Effector memory CD4-positive, alpha-beta T cell (primary cell): ENCODE data around the gene HCFC1.
A peak's percentile ranks its signal among the peaks of the same experiment; 100 is the strongest.

Experiments used
- DNase-seq, 3 donors: peaks; one replicate each; pipeline ENCODE4 v3.0.0-alpha.2; 2020
- H3K27ac ChIP-seq: 2 replicates; pipeline ENCODE4 v1.7.0; 2013; ENCODE audit warnings: mild to moderate bottlenecking, low read length, moderate library complexity; ENCODE audit not compliant: insufficient read depth, poor library complexity, severe bottlenecking
- H3K27me3 ChIP-seq: replicated peaks from 2 replicates; pipeline ENCODE4 v1.7.0; 2013; ENCODE audit warnings: mild to moderate bottlenecking, low read length; ENCODE audit not compliant: insufficient read depth, control insufficient read depth, poor library complexity, severe bottlenecking
- H3K36me3 ChIP-seq: 2 replicates; pipeline ENCODE4 v1.7.0; 2013; ENCODE audit warnings: mild to moderate bottlenecking, low read length, moderate library complexity; ENCODE audit not compliant: control insufficient read depth, insufficient read depth
- H3K4me1 ChIP-seq: 2 replicates; pipeline ENCODE4 v1.7.0; 2013; ENCODE audit warnings: low read length, mild to moderate bottlenecking; ENCODE audit not compliant: control insufficient read depth, insufficient read depth, poor library complexity, severe bottlenecking
- H3K4me3 ChIP-seq: 2 replicates; pipeline ENCODE4 v1.7.0; 2013; ENCODE audit warnings: low read length, low read depth, mild to moderate bottlenecking; ENCODE audit not compliant: insufficient read depth, poor library complexity, severe bottlenecking
- H3K9me3 ChIP-seq: 2 replicates; pipeline ENCODE4 v1.7.0; 2013; ENCODE audit warnings: mild to moderate bottlenecking, low read length, moderate library complexity; ENCODE audit not compliant: control insufficient read depth

The HCFC1 gene

DNA sequence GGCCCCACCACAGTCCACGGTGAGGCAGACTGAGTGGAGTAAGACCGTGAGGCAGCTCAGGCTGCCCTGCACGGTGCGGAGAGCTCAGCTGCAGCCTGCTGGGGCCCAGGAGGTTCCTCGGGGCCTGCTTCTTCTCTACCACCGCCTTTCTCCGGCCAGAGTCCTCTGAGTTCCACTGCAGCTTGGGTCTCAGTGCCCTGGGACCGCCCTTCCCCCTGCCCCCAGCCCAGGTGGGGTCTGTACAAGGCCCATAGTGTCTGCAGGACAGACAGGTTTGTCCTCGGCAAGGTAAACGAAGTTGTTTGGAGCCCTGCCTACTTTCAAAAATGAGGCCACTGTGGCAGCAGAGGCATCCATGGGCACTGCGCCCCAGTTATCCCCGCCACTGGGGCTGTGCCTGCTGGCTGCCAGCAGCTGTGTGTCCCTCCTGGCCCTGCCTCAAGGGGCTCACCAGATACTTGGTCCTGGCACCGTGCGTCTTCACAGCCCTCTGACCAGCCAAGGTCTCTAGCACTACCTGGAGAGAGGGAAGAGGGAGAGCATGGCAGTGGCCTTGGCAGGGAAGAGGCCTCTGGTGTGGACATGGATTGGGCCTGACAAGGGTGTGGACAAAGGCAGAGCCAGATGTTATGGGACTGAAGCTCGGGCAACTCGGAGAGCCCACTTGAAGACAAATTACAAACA lies 44.1 kb upstream of the HCFC1 start:
- Histone ChIP-seq H3K27me3 (no peaks in the 10 kb centered on the region), H3K4me1 (peaks cover 14% of the 10 kb centered on the region), H3K27ac (no peak overlapping the region), H3K36me3 (peaks cover 20% of the 10 kb centered on the region), H3K4me3 (no peak overlapping the region), H3K9me3 (no peaks in the 10 kb centered on the region)
- no peak for DNase-seq

DNA sequence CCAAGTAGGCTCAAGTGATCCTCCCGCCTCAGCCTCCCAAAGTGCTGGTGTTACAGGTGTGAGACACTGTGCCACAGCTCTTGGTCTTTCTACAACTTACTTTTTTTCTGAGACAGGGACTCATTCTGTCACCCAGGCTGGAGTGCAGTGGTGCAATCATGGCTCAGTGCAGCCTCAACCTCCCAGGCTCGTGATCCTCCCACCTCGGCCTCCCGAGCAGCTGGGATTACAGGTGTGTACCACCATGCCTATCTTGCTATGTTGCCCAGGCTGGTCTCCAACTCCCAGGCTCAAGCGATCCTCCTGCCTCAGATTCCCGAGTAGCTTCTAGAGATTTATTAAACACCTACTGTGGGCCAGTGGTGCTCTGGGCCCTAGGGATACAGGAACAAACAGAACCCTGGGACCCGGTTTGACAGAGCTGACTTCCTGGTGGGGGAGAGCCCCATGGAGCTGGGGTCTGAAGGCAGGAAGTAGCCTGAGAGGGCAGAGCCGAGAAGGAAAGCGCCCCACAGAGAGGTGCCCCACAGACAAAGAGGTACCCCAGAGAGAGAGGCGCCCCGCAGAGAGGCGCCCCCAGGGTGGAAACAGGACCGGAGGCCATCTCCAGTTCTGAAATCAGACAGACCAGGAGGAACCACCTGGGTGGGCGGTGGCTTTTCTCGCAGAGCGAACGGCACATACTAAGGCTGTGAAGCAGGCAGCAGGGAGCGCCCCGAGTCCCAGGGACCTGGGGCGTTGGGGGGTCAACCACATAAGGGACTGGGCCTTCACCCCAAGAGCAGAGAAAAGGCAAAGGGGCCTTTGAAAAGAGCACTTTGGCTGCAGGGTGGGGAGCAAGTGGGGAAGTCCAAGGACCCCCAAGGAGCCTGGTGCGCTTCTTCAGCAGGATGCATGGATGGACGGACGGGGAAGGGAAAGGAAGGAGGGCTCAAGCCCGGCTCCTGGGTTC lies 43.1 kb upstream of the HCFC1 start:
- no peak overlapping the region for H3K4me3 ChIP-seq
- peaks cover 20% of the 10 kb centered on the region for H3K36me3 ChIP-seq
- no peak for DNase-seq
- no peak overlapping the region for H3K27ac ChIP-seq
- no peaks in the 10 kb centered on the region for H3K27me3 ChIP-seq
- H3K4me1 ChIP-seq, result peaks cover 11% of the 10 kb centered on the region
- no peaks in the 10 kb centered on the region for H3K9me3 ChIP-seq

DNA sequence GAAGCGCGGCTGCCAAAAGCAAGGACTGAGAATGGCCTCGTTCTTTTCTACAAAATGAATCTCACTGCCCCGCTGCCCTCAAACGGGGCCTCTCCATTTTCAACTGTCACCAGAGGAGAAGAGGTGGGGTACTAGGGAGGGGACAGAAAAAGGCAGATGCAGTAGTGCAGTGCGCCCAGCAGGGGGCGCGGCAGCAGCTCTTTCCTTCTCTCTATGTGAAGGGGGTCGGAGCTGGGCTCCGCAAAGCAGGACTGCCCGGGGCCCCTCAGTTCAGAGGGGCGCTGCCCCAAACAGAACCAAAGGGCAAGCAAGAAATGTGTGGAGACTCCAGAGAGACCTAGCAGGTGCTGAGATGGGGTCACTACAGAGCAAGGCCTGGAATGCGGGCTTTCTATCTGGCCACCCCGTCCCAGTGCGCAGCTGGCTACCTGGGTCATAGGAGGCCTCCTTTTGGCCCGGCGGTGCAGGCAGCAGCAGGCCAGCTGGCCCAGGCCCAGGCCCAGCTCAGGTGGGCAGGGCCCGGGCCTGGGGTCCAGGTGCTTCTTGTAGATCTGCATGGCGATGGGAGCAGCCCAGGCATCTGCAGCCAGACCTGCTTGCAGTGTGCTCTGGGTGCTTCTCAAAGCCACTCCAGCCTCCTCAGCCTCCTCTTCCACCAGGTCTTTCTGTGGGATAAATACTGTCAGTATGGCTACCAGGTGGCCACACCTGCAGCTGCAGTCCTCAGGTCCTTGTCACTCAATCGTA lies 42.2 kb upstream of the HCFC1 start:
- Histone ChIP-seq H3K36me3 (peaks cover 20% of the 10 kb centered on the region), H3K4me1 (peaks cover 11% of the 10 kb centered on the region), H3K27ac (no peak overlapping the region)

DNA sequence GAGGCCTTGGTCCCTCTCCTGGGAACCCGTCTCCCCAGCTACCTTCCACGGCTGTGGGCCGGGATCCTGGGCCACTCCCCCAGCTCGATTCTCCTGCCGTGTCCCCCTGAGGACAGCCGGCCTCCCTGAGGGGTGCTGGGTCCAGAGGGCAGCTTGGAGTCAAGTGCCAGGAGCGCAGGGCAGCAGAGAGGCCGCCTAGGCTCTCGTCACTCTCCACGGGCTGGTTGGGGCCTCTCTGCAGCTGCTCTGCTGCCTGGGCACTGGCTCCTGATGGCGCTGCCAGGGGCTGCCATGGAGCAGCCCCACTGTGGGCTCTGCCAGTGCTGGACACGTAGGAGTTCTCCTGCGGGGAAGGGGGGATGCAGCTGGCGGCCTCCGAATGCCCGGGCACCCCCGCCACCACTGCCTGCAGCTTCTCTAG lies 41.4 kb upstream of the HCFC1 start:
- Histone ChIP-seq H3K27me3 (no peaks in the 10 kb centered on the region), H3K4me1 (peaks cover 6% of the 10 kb centered on the region), H3K36me3 (peaks cover 20% of the 10 kb centered on the region), H3K27ac (no peak overlapping the region), H3K9me3 (no peaks in the 10 kb centered on the region), H3K4me3 (no peak overlapping the region)
- no peak for DNase-seq

More for the DNA sequence above, 42.2 kb upstream of the HCFC1 start:
- Histone ChIP-seq H3K4me3 (no peak overlapping the region), H3K9me3 (no peaks in the 10 kb centered on the region), H3K27me3 (no peaks in the 10 kb centered on the region)
- peak in 1 of 3 donors; percentile 29 for DNase-seq

DNA sequence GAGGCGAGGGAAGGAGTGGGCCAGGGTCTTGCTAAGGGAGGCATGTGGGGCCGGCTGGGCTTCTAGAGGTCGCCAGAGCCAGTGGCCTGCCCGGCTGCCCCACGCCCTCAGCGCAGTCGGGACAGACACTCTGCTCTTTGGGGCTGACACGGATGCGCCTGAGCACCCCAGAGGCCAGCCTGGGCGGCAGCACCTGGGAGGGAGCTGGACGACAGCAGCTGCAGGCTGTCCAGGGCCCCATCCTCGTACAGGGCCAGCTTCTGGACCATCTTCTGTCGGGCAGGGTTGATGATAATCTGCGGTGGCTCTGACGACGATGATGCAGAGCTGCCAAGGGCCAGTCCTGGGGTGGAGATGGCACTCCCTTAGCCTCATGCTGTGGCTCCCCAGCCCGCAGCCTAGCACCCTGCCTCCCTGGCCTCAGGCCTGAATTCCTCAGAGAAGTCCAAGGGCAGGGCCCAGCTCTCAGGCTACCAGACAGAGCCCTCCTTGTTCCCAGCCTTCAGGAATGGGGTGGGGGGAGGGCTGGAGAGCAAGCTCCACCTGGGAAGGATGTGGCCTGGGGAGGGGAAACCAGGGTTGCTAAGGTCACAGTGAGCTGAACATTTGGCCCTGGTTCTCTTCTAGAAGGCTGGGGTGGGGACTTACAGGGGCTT lies 40.8 kb upstream of the HCFC1 start:
- no peak for DNase-seq
- peaks cover 20% of the 10 kb centered on the region for H3K36me3 ChIP-seq
- no peaks in the 10 kb centered on the region for H3K9me3 ChIP-seq
- H3K27ac ChIP-seq, result no peak overlapping the region
- no peak overlapping the region for H3K4me3 ChIP-seq
- H3K4me1 ChIP-seq, result peaks cover 4% of the 10 kb centered on the region
- no peaks in the 10 kb centered on the region for H3K27me3 ChIP-seq

DNA sequence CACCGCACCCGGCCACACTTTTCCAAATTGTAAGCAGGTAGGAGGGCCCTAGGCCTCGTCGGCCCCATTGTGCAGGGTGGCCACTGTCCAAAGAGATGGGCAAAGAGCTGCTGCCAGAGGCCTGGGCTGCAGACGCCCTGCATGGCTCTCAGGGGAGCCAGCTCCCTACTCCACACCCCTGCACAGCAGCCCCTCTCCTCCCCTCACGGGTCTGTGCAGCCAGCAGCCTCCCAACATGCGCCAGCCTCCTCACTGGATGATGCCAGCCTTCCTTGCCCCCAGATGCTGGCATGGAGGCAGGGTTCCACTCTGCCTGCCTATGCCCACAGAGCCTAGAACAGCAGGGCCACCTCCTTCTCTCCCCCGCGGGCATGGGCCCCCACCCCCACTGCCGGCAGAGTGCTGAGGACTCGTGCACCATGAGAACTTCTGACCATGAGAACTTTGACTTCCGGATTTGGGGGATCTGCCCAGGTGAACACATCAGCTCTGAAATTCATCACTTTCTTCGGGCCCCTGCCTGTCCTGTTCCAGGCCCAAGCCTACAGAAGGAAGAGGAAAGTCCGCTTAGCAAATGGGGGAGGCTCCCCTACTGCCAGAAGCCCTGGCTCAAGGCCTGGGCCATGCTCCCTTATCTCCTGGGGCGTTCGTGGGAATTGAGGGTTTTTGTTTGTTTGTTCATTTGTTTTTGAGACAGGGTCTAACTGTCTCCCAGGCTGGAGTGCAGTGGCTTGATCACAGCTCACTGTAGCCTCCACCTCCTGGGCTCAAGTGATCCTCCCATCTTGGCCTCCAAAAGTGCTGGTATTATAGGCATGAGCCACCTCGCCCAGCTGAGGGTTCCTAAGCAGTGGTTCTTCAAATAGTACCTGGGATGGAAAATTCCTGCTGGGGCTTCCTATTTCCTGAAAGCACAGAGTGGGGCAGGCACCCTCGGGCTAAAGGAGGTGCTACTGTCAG lies 40.0 kb upstream of the HCFC1 start:
- H3K27me3 ChIP-seq, result no peaks in the 10 kb centered on the region
- no peak for DNase-seq
- no peak overlapping the region for H3K27ac ChIP-seq
- no peak overlapping the region for H3K4me3 ChIP-seq
- peaks cover 14% of the 10 kb centered on the region for H3K36me3 ChIP-seq
- H3K4me1 ChIP-seq, result peaks cover 4% of the 10 kb centered on the region
- no peaks in the 10 kb centered on the region for H3K9me3 ChIP-seq

DNA sequence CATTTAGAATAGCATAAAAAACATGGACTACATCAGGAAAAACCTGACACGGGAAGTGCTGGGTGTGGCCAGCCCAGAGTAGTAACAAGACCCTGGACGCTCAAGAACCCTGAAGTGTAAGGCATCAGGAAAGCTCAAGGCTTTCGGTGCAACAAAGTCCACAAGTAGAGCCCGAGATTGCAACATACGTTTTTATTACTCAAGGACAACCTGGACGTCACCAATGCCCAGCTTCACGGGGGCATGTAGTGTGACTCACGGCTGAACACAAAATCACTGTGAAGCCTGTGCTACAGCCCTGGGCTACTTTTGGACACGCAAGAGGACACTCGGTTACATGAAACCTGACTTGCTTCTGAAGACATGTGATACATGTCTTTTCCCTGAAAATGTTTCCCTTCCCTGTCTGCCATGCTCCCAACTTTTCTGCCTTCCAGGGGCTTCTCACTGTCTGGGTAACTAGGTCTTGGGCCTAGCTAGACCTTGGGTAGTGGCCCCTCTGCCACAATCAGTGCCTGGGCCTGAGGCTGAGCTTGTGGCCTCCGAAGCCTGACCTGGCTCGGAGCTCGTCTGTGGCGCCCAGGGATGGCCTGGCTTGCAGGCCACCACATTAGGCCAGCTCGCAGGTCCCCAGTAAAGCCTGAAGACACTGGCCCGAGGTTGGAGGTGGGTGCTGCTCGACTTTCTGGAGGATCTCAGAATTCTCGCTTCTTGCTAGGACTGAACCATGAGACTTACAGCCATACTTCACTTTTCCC lies 38.9 kb upstream of the HCFC1 start:
- peaks cover 7% of the 10 kb centered on the region for H3K36me3 ChIP-seq
- no peak for DNase-seq

DNA sequence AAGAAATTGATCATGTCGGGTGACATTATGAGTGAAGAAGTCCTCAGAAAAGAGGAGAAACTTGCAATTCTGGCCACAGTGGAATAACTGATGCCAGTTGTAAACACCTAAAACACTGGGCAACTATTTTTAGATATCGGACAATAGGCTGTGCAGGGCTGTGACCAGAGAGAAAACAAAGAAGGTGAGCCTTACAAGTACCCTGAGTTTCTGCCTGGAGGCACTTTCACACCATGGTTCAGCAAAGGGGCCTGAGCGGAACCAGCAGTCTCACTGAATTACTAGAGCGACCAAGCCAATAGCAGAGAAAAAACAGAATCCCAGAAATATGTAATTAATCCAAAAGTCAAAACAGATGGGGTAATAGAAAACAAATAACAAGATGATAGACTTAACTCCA lies 36.9 kb upstream of the HCFC1 start:
- H3K4me3 ChIP-seq, result no peak overlapping the region
- DNase-seq, result no peak
- peaks cover 7% of the 10 kb centered on the region for H3K36me3 ChIP-seq
- no peaks in the 10 kb centered on the region for H3K27me3 ChIP-seq
- H3K9me3 ChIP-seq, result no peaks in the 10 kb centered on the region
- peaks cover 2% of the 10 kb centered on the region for H3K4me1 ChIP-seq
- H3K27ac ChIP-seq, result no peak overlapping the region

More for the DNA sequence above, 38.9 kb upstream of the HCFC1 start:
- Histone ChIP-seq H3K27ac (no peak overlapping the region), H3K4me1 (peaks cover 4% of the 10 kb centered on the region), H3K27me3 (no peaks in the 10 kb centered on the region), H3K4me3 (no peak overlapping the region), H3K9me3 (no peaks in the 10 kb centered on the region)
